Stimulated activated CD4-positive, alpha-beta T cell treated with anti-CD3 and anti-CD28 coated beads, Interleukin-12 subunit alpha, Interleukin-12 subunit beta, amount 100 ng/mL, for 24 hours (primary cell): Measurements from ENCODE around the gene VENTX.

Source experiments
- DNase-seq, 2 experiments: peaks; one replicate each; pipeline ENCODE4 v3.0.0-alpha.2; 2020; ENCODE audit warnings: low read depth in 2 of 2

VENTX gene

DNA sequence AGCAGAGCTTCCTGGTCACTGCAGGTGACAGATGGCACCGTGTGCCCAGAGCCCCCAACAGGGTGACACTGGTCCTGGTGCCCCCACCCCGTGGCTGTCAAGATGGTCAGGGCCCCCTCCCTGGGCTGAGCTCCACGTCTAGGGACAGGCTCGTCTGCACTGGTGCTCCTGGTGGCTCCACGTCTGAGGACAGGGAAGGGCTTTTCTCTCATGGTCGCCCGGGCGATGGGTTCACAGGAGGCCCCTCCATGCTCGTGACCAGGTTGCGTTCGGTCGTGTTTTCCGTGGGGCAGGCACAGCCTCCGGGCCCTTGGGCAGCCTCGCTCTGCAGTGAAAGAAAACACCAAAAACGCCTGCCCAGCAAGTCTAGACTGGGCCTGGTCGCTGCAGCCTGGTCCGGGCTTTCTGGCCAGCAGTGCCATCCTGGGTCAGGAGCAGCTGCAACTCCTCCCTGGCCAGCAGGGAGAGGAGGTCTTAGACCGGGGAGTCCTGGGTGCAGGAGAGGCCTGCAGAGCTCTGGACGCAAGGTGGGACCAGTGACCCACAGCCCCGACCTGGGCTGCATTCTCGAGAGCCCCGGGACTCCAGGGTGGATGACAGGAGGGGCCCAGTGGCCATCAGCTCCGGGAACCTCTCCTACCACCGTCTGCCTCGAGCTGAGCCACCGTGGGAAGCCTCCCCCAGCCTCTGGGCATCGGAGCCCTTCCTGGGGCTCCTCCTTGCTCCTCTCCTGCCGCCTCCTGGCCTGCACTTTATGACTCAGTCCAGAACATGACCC, 35.5 kb upstream of the VENTX start:
- no peak for DNase-seq

DNA sequence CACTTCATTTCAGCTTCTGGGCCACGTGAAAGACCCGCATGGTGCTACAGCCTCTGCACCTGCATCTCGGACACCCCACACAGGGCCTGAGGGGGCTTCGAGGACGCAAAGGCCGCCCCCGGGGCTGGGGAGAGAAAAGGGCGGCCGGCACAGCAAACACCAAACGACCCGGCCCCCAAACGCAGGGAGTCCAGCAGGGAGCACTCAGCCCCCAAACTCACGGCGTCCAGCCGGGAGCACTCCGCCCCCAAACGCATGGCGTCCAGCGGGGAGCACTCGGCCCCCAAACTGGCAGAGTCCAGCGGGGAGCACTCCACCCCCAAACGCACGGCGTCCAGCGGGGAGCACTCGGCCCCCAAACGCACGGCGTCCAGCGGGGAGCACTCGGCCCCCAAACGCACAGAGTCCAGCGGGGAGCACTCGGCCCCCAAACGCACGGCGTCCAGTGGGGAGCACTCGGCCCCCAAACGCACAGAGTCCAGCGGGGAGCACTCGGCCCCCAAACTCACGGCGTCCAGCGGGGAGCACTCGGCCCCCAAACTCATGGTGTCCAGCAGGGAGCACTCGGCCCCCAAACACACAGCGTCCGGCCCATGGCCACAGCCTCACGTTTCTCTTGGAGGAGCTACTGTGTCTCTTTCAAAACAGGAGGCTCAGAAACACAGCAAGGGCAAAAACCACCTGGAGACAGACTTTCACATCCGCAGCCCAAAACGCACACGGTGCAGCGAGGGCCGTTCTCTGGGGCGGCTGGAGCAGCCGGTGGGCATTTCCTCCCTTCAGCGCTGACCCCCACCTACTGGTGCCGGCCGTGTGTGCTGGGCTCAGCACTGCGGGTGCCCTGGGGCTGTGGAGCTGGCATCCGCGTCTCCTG, 34.6 kb upstream of the VENTX start:
- DNase-seq: no peak

GRCh38 chr10:133203652-133204195, 33.9 kb upstream of the VENTX start:
- no peak for DNase-seq

DNA sequence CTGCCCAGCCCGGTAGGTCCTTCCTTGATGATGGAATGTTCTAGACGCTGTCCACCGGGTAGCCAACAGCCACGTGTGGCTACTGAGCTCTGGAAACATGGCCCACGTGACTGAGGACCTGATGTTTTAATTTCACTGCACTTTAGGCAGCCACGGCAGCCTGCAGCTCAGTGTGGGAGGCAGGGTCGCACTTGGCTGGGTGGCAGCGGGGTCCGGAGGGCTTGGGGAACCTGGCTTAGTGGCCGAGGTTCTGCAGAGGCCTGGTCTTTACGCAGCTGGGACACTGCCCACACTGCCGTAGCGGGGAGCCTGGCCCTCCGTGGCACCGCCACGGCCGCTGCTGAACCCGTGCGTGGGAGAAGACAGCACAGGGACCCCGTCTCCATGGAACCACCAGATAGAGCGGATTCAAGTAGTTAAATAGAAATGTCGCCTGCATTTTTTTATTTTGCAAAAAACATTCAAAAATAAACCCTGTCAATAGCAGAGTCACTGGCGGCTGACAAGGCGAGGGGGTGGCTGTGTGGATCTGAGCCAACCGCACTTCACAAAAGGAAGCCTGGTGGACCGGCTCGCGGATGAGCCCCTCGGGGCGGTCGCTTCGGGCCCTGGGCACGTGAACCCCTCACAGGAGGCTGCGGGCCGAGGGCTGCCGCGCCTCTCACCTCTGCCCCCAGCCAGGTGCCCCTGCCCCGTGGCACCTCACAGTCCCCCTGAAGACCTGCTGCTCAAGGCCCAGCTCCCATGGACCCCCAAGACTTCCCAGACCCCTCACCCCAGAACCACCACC, 33.2 kb upstream of the VENTX start:
- no peak for DNase-seq

DNA sequence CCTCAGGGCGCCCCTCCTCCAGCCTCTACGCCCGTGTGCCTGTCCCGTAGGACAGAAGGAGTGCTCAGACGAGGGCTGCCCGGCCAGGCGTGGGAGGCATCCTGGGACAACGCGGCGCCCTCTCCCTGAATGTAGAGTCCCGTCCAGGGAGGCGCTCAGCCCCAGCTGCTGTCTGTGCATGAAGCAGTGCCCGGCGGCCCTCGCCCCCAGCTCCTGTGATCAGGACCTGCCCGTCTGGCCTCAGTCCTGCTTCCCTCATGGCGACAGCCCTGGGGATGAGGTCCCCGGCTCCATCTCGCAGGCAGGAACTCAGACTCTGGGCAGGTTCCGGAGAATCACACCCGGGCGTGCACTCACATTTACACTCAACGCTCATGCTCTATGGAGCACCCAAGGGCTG, 32.5 kb upstream of the VENTX start:
- no peak for DNase-seq

- no peak for DNase-seq
Observed at GRCh38 chr10:133206356-133207040, 31.2 kb upstream of the VENTX start.

GRCh38 chr10:133207041-133207600, 30.5 kb upstream of the VENTX start:
- DNase-seq: no peak

DNA sequence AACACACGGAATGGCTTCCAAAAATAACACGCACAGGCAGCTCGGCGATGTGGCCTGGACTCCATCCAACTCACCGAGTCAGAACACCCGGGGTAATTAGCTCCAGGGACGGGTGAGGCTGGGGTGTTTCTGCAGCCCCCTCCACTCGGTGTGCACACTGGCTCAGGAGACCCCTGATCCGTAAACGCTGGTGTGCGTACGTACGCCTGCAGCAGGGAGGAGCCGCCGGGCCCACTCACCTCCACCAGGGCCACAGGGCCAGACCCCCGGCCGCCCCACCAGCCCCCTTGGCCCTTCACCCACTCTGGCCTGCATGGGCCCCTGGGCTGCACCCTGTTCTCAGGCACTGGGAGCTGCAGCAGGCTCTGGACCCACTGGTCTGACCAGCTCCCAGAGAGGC, 30.0 kb upstream of the VENTX start:
- DNase-seq: no peak

DNA sequence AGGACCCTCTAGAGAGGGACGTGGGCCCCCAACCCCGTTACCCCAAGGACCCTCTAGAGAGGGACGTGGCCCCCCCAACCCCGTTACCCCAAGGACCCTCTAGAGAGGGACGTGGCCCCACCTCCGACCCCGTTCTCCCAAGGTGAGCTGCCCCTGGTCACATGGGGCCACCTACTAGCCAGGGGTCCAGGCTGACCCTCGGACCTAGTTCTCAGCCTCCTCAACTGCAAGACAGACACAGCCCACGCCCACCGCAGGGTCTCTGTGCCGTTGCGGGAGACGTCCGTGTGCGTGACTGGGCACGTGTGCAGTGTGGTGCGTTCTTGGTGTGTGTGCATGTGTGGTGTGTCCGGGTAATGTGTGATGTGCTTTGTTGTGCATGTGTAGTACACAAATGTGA, 29.2 kb upstream of the VENTX start:
- no peak for DNase-seq

DNA sequence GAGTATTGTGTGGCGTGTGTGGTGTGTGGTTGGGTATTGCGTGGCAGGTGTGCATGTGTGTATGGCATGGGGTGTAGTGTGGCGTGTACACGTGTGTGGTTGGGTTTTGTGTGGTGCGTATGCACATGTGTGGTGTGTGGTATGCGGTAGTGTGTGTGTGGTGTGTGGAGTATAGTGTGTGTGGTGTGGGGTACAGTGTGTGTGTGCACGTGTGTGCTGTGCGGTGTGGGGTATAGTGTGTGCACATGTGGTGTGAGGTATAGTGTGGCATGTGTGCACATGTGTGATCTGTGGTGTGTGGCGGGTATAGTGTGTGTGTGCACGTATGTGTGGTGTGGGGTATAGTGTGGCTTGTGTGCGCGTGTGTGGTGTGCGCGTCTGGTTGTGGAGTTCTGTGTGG, 28.5 kb upstream of the VENTX start:
- DNase-seq: no peak

DNA sequence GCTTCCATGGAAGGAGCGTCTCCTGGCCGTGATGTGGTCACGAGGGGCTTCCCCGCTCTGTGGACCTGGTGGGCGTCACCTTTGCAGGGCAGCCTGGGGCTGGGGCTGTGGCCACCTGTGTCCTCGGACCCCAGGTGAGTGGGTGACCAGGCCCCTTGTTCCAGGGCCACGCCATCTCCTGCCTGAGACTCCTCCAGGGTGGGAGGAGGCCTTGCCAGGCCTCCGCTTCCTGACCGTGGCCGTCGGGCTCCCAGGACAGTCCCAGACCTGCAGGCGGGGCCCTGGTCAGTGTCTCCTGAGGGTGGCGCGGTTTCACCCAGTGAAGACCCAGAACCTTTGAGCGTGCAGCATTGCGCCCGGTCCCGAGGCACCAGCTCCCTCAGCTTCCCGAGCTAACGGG, 28.0 kb upstream of the VENTX start:
- no peak for DNase-seq

DNA sequence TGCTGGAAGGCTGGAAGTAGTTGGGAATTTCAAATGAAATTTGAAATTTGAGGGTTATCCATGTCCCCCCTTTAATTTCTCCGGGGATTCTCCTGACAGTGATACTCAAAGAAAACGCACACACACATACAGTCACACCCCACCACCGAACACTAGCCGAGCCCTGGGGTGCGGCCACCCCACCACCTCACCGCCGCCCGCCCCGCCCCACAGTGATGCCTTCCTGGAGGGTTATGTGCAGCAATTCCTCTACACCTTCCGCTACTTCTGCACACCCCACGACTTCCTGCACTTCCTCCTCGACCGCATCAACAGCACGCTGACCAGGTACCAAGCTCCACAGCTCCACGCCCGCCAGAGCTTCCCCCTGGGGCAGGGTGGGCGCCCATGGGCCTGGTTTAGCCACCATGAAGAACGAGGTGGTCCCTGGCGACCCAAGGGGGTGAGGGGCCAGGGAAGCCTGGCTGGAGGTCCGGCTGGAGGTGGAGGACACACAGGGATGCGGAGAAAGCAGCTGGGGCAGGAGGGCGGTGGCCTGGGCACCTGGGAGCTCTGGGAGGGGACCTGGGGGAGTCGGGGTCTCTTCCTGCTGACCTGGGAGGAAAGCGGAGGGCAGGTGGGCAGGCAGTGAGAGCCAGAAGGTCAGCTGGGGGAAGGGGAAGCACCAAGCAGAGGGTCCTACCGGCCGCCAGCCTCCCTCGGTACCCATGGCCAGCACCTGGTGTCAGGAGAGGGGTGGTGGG, 27.1 kb upstream of the VENTX start:
- DNase-seq: no peak

- no peak for DNase-seq
Observed at GRCh38 chr10:133211141-133211830, 26.4 kb upstream of the VENTX start.

DNA sequence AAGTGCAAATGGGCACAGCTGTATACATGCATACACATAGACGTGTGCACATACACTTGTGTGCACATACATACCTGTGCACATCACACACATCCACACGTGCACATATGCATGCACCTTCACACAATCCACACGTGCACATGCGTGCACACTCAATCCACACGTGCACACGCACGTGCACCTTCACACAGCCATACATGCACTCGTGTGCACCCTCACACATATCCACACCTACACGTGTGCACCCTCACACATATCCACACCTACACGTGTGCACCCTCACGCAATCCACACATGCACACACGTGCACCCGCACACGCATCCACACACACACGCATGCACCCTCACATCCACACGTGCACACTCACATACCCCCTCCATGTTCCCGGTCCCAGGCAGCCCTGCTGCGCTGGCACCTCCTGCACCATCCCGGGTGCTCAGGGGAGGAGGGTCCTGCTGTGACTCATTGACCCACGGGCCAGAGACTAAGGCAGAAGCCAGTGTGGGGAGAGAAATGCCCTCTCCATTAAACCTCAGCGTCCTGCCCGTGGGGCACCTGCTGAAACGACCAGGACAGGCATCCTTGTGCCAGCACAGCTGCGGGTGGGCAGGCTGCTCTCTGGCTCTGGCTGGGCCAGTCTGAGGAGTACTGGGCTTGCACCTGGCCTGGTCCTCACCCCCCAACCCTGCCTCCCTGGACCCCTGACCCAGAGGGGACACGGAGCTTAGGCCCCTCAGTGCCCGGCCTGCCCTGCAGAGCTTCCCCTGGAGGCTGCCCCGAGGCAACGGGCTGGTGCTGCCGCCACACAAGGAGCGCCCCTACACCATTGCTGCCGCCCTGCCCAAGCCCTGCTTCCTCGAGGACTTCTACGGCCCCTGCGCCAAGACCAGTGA, 25.4 kb upstream of the VENTX start:
- DNase-seq: no peak

GRCh38 chr10:133212853-133213494, 24.7 kb upstream of the VENTX start:
- DNase-seq: no peak

GRCh38 chr10:133213641-133214467, 23.8 kb upstream of the VENTX start:
- no peak for DNase-seq
